Neutrophil (primary cell): ENCODE data around the gene NAT10.

Experiments
- H3K27ac ChIP-seq: fragments of 200-600 bp; sonication (generic); 2 replicates; pipeline ENCODE4 v1.5.1; 2016; ENCODE audit warnings: mild to moderate bottlenecking, moderate library complexity
- H3K27me3 ChIP-seq: fragments of 200-600 bp; sonication (generic); 2 replicates; pipeline ENCODE4 v1.6.0; 2016; ENCODE audit warnings: mild to moderate bottlenecking
- H3K36me3 ChIP-seq: fragments of 200-600 bp; sonication (generic); 2 replicates; pipeline ENCODE4 v1.5.1; 2017
- H3K4me1 ChIP-seq, 2 experiments: fragments of 200-600 bp in 1 of 2; sonication (generic) in 1 of 2; 1 replicate in 1 of 2; 2 replicates in 1 of 2; pipeline versions ENCODE4 v1.5.1 to v1.6.1; 2013 to 2016; ENCODE audit warnings: low read depth in 1 of 2, low read length in 1 of 2, mild to moderate bottlenecking in 1 of 2, moderate library complexity in 1 of 2; ENCODE audit not compliant: control insufficient read depth in 1 of 2, insufficient read depth in 1 of 2
- H3K4me3 ChIP-seq, 2 experiments: fragments of 200-600 bp in 1 of 2; sonication (generic) in 1 of 2; 1 replicate in 1 of 2; 2 replicates in 1 of 2; pipeline ENCODE4 v1.5.1; 2013 to 2016; ENCODE audit warnings: low read depth in 1 of 2, low read length in 1 of 2, mild to moderate bottlenecking in 1 of 2, moderate library complexity in 1 of 2
- H3K9me3 ChIP-seq: fragments of 200-600 bp; sonication (generic); 2 replicates; pipeline ENCODE4 v1.5.1; 2016
- TF ChIP-seq, protein P1 (sequence below): fragments of 200-600 bp; sonication (generic); IDR thresholded peaks from 2 replicates; pipeline ENCODE4 v1.5.1; 2016; ENCODE audit warnings: antibody characterized with exemption

The NAT10 gene

DNA sequence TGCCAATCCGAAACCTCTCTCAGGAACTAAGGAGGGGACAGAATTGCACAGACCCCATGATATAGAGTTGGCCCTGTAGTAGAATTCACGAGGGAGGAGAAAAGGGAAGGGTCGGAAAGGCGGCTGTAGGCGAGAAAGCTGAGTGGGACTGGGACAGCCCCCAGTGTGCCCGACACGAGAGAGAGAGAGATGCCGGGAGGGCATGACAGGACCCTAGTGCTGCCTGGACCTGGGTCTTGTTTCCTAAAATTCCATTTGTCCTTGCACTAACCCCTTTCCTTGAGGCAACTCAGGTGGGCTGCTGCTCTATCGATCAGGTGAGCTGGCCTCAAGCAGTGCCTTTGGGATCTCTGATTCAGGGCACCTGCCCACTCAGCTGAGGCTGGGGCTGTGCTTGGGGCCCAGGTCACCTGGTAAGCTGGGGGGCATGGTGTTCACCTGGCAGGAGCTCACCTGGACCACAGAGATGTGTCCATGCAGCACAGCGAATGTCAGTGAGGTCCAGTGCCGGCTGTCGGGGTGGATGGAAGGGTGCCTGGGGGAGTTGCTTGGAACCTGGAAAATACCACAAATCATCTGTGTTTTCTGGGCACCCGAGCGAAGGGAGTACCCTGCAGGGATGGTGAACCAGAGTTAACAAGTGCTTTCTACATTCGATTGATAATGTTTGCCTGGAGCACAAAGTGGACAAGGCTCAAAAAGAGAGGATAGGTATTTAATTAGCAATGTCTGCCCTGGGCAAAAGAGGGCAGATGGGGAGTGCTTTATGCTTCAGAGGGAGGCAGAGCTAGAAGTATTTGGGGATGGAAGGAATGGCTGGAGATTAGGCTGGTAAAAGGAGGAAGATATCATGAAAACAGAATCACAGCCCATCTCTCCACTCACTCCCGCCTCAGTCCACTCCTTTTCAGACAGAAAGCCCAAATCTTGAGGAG lies 61.6 kb downstream of the NAT10 start:
- no peak overlapping the region for H3K27ac ChIP-seq
- H3K4me1 ChIP-seq, result no peaks in the 10 kb centered on the region
- H3K36me3 ChIP-seq, result peaks cover 79% of the 10 kb centered on the region
- H3K9me3 ChIP-seq, result no peaks in the 10 kb centered on the region
- TF ChIP-seq, protein P1, sequence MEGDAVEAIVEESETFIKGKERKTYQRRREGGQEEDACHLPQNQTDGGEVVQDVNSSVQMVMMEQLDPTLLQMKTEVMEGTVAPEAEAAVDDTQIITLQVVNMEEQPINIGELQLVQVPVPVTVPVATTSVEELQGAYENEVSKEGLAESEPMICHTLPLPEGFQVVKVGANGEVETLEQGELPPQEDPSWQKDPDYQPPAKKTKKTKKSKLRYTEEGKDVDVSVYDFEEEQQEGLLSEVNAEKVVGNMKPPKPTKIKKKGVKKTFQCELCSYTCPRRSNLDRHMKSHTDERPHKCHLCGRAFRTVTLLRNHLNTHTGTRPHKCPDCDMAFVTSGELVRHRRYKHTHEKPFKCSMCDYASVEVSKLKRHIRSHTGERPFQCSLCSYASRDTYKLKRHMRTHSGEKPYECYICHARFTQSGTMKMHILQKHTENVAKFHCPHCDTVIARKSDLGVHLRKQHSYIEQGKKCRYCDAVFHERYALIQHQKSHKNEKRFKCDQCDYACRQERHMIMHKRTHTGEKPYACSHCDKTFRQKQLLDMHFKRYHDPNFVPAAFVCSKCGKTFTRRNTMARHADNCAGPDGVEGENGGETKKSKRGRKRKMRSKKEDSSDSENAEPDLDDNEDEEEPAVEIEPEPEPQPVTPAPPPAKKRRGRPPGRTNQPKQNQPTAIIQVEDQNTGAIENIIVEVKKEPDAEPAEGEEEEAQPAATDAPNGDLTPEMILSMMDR, result no peak
- no peaks in the 10 kb centered on the region for H3K27me3 ChIP-seq
- H3K4me3 ChIP-seq, result no peak overlapping the region

DNA sequence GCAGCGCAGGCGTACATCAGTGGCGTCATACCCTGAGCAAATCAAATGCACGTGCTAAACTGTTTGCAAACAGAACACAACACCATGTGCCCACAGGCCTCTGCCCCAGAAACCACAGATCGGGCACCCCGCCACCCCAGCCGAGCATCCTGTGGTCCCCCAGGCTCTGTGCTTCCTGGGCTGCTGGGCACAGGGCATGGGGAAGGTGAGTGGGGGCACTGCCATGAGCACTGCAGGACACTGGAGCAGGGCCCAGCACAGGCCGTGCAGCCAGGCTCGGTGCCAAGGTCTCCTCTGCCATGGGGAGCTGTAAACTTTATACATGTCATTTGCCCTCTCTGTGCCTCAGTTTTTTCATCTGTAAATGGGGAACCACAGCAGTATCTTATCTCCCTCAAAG lies 62.5 kb downstream of the NAT10 start:
- H3K36me3 ChIP-seq, result peaks cover 74% of the 10 kb centered on the region
- no peaks in the 10 kb centered on the region for H3K9me3 ChIP-seq
- no peak overlapping the region for H3K4me3 ChIP-seq
- no peak overlapping the region for H3K27ac ChIP-seq
- TF ChIP-seq, protein P1, result no peak
- no peaks in the 10 kb centered on the region for H3K27me3 ChIP-seq
- H3K4me1 ChIP-seq, result no peaks in the 10 kb centered on the region

DNA sequence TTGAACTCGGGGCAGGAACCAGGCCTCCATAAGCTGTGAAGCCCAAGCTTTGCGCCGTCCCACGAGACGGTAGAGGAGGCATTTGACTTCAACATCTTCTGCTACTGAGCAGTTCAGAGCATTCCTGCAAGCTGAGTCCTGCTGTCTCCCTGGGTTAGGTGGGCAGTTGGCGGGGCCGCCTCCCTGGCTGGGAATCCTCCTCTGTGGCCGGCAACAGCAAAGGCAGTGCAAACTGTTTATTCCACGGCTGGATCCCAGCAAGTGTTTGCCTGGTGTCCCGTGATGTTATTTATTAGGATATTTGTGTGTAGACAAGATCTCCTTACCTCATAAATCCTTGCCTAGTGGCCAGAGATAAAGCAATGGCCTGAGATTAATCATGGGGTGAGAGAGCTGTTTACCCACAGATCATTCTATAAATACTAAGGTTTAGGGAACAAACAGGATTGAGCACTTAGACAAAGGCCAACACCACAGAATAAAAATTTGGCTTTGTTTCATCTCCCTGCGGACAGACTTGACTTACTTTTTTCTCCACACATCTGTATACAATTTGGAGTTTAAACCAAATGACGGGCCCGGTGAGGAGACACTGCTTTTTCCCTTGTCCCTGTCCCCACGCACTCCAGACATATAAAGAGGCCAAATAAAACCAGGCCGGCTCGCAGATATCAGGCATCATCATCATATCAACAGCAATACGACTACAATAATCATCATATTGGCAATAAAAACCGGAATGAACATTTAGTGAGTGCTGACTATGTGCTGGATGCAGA lies 63.4 kb downstream of the NAT10 start:
- H3K27ac ChIP-seq, result no peak overlapping the region
- TF ChIP-seq, protein P1, result no peak
- H3K9me3 ChIP-seq, result no peaks in the 10 kb centered on the region
- H3K4me1 ChIP-seq, result no peaks in the 10 kb centered on the region
- peaks cover 67% of the 10 kb centered on the region for H3K36me3 ChIP-seq
- H3K4me3 ChIP-seq, result no peak overlapping the region
- no peaks in the 10 kb centered on the region for H3K27me3 ChIP-seq

GRCh38 chr11:34169686-34170085 lies 64.3 kb downstream of the NAT10 start:
- TF ChIP-seq, protein P1, result no peak
- H3K4me3 ChIP-seq, result no peak overlapping the region
- no peaks in the 10 kb centered on the region for H3K9me3 ChIP-seq
- H3K4me1 ChIP-seq, result peaks cover 0 to 4% of the 10 kb centered on the region in 2 experiments
- H3K27ac ChIP-seq, result no peak overlapping the region
- peaks cover 3% of the 10 kb centered on the region for H3K27me3 ChIP-seq
- H3K36me3 ChIP-seq, result peaks cover 59% of the 10 kb centered on the region

GRCh38 chr11:34173050-34173449 lies 67.6 kb downstream of the NAT10 start:
- H3K27ac ChIP-seq, result no peak overlapping the region
- no peak overlapping the region for H3K4me3 ChIP-seq
- H3K27me3 ChIP-seq, result peaks cover 5% of the 10 kb centered on the region
- no peaks in the 10 kb centered on the region for H3K9me3 ChIP-seq
- TF ChIP-seq, protein P1, result no peak
- H3K4me1 ChIP-seq, result peaks cover 0 to 6% of the 10 kb centered on the region in 2 experiments
- peaks cover 28% of the 10 kb centered on the region for H3K36me3 ChIP-seq
